Measurements from ENCODE around the gene ARHGAP4.

ARHGAP4 gene

DNA sequence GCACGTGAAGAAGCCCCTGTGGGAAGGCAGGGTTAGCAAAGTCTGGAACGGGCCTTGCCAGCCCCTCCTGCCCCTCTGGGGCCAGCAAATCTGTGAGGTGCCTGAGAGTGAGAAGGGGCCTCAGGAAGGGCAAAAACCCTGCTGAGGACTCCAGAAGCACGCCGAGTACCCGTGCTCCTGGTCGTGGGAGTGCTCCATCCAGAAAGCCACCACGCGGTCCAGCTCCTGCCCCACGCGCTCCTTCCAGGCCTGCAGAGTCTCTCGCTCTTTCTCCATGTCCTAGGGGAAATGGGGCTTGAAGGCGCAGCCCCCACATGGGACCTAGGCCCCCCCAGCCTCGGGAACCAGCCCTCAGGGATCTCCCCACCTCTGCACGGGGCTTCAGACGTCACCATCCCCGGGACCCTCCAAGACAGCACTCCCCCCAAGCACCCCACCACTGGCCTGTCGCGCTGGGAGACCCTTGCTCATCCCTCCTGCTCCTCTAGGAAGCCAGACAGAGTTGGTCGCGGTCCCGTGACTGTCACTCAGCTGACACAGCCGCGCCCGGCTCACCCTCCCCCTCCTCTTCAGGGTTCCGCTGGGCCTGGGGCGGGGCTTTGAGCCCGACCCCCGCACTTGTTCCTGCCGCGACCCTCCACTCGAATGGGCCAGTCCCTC lies 18.2 kb upstream of the ARHGAP4 start, which contains the start of gene RENBP:
RENBP (minus strand) TSS at position 504 of the 660 bp plus-strand sequence; CDS start at position 471, 33 bp downstream.
- DNase-seq: no peak

DNA sequence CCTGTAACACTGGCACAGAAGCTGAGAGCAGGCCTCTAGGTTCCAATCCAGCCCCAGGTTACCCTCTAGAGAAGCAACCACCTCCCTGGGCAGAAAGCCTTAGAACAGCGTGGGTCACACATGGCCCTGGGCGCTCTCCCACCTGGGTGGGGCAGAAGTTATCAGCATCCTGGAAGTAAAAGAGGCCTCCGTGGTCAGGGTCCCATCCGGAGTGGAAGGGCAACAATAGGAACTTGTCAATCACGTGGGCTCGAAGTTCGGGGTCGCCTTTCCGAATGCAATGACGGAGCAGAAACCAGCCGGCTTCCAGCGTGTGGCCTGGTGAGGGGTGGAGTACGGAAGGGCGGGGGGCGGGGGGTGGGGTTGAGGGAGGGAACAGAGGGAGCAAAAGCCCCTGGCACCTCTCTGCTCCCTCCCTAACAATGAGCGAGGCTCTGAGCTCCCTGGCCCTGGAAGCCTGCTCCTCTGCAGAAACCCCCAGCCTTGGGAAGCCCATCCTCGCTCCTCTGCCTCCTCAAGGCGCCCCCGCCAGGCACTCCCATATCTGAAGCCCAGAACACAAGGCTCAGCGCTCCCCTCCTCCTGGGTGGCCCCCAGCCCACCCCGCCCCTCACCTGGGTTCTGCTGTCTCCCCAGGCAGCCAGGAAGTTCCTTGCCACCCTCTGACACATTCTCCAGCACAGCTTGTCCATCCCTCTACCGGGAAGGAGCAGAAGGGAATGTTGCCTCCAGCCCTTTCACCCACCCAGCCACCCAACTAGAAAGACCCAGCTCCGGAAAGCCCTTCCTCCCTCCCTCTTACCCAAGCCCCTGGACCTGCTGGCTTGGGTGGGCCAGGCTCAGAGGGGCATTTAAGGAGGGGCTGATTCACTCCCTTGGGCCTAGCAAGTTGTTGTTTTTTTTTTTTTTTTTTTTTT lies 15.5 kb upstream of the ARHGAP4 start:
- no peak for DNase-seq

- peak; percentile 84 to 90 for DNase-seq
Observed at GRCh38 chrX:153939573-153939972, 13.5 kb upstream of the ARHGAP4 start.

GRCh38 chrX:153938226-153938786 lies 12.2 kb upstream of the ARHGAP4 start:
- DNase-seq: no peak

DNA sequence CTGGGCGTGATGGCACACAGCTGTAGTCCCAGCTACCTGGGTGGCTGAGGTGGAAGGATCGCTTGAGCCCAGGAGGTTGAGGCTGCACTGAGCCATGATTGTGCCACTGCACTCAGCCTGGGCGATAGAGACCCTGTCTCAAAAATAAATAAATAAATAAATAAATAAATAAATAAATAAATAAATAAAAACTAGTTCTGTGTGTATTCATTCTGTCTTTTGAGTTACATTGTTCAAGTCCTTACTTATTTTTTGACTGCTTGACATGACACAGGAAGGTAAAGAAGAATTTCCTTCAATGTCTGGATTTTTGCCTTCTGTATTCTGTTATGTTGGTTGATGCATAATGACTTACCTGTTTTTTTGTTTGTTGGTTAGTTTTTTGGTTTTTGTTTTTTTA lies 11.0 kb upstream of the ARHGAP4 start:
- no peak for DNase-seq

GRCh38 chrX:153935326-153935851 lies 9.3 kb upstream of the ARHGAP4 start:
- DNase-seq: no peak

DNA sequence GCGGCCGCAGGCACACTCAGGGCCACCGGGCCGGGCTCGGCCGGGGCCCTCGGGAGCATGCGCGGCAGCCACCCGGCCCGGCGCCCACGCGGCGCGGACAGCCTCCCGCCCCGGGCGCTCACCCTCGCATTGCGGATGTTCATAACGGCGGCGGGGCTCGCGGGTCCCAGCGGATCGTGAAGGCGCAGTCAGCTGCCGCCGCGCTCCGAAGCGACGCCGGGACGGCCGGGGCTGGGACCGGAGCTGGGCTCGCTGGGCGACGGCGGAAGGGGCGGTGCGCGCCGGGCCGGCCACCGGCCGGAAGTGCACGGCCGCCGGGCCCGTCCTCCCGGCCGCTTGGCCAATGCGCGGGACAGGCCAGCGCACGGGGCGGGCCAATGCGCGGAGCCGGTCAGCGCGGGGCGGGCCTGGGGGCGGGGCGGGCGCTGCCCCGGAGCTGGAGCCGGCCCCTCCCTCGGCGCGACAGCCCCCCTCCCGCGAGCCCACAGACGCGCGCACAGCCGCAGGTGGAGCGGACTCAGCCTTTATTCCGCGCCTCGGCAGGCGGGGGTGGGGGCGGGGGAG lies 8.8 kb upstream of the ARHGAP4 start, which contains the start of gene NAA10:
NAA10 (minus strand) TSS at position 276 of the 564 bp plus-strand sequence; CDS start at position 143, 133 bp downstream.
- peak; percentile 67 to 77 for DNase-seq

DNA sequence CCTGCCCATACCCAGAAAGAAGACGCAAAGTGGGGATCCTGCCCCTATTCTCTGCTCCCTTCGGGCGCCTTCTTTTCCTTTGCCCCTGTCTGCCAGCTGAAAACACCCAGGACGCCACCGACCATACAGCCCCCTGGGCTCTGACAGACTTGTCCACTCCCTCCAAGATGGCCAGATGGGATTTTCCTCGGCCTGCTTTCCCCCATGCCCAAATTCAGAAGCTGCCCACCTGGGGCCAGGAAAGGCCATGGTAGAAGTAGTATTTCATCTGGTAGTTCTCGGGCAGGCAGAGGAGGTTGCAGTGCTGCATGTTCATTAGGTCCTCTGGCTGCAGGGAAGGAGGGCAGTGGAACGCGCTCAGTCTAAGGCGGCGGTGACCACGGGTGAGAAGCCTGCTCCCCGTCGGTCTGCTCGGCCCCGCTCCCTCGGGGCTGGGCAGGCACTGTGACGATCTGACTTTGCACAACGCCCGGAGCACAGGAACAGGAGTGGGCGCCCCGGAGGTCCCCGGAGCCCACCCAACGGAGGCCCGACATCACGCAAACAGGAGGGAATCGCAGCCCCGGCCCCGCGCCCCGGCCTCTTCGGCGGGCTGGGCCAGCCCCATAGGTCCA lies 8.2 kb upstream of the ARHGAP4 start:
- no peak for DNase-seq

DNA sequence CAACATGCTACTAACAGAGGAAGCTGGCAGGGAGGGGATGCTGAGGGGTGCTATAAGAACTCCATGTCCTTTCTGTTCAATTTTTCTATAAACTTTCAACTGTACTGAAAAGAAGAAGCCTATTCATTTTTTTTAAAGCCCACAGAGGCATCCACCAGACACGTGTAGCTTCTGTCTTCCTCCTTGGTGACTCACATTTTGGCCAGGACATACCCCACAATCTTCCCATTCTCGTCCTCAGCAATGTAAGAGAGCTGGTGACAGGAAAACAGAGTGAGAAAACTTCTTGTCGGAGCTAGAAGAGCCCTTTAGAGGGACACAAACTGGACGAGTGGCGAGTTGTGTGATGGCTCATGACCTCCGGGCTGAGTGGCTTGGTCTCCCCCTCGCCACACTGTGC lies 7.7 kb upstream of the ARHGAP4 start:
- no peak for DNase-seq

GRCh38 chrX:153932220-153932915 lies 6.3 kb upstream of the ARHGAP4 start:
- no peak for DNase-seq

DNA sequence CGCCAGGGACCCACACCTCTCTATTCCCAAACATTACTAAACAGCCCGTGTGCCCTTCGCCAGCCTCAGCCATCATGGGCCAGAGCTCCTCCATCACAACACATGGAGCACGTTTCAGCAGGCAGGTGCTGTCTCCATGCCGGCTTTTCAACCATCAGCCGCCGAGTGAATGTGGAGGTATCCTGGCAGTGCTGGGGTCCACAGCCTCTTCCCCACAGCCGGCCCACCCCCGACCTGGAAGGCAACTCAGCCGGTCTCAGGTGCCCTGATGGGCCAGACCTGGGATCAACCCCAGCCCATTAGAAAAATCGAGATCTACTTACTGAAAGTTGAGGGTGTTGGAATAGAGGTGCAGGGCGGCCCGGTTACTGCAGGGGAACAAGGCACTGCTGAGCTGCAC lies 5.7 kb upstream of the ARHGAP4 start:
- no peak for DNase-seq

- no peak for DNase-seq
Observed at GRCh38 chrX:153931151-153931550, 5.1 kb upstream of the ARHGAP4 start.

DNA sequence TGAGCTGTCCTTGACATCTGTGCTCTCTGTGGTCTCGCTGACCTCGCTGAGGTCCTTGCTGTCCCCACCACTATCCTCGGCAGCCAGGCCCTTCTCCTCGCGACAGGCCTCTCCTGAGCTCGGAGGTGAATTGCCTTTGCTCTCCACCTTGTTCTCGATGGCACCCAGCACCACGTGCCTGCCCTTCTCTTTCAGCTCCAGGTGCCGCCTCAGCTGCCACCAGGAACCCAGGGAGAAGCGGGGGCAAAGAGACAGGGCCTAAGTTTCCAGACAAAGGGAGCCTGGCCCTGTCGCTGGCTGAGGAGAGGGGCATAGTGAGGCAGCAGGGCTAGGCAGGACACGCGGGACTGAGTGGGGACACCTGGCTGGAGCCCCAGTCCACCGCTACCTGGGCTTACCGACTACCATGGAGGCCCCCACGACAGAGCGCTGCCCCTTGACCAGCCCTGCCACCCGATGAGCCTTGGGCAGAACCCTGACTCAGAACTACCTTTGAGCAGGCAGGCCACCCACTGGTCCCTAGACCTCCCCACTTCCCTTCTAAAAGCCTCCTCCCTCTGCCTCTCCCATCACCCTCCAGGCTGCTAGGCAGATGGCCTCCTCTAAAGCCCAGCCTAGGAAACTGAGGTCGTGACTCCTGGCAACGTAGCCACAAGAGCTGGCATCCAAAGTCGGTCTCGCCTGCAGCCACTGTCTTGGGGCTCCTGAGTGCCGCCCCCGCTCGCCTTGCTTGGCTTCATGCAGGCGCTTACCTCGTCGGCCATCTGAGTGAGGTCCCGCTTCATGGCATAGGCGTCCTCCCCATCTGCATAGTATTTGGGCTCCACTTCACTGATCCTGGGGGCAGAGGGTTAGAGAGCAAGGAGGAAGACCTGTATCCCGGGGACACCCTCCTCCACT lies 4.2 kb upstream of the ARHGAP4 start:
- DNase-seq: no peak

- no peak for DNase-seq
Observed at GRCh38 chrX:153929576-153929975, 3.5 kb upstream of the ARHGAP4 start.

GRCh38 chrX:153928846-153929245 lies 2.8 kb upstream of the ARHGAP4 start:
- DNase-seq: no peak

DNA sequence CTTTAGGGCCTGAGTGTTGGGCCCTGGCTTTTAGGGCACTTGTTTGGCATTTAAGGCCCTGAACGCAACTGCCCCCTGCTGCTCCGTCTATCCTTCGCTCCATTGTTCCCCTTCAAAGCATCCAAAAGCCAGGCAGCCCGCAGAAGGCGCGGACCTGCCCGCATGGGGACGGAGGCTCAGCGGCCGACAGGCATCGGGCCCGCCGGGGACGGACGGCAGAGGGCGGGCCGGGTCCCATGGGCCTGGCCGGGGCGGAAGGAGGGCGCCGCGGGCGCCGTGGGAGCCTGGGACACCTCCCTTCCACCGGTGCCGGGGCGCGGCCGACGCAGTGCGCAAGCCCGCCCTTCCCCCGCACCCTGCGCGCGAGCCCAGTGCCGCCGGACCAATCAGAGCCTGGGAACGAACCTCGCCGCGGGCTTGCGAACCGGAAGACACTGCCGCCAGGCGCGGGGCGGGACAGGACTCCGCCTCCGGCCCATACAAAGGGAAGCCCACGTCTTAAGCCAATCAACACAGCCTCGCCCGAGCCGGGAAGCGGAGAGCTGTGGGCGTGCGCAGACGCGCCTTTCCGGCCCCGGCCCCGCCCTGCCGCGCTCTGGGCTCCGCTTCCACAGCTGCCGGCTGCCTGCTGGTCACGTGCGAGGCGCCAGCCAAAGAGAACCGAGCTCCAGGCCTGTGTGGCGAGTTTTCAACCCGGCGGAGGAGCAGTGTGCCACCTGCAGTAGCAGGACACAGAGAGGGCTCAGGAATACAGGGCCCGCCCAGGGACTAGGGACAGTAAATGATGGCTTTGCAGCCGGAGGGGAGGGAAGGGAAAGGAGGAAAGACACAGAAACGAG lies 2.1 kb upstream of the ARHGAP4 start:
- peak; percentile 96 to 99 for DNase-seq

DNA sequence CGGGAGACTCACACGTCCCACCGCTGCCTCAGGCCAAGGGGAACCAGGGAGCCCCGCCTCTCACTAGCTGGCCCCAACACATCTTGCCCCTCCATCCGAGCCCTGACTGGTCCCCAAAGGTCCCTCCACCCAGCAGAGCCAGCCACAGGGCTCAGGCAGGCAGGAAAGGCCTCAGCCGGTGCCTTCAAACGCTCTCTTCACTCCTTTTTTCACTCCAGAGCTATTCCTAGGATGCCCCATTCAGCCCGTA lies 1.5 kb upstream of the ARHGAP4 start:
- DNase-seq: no peak

DNA sequence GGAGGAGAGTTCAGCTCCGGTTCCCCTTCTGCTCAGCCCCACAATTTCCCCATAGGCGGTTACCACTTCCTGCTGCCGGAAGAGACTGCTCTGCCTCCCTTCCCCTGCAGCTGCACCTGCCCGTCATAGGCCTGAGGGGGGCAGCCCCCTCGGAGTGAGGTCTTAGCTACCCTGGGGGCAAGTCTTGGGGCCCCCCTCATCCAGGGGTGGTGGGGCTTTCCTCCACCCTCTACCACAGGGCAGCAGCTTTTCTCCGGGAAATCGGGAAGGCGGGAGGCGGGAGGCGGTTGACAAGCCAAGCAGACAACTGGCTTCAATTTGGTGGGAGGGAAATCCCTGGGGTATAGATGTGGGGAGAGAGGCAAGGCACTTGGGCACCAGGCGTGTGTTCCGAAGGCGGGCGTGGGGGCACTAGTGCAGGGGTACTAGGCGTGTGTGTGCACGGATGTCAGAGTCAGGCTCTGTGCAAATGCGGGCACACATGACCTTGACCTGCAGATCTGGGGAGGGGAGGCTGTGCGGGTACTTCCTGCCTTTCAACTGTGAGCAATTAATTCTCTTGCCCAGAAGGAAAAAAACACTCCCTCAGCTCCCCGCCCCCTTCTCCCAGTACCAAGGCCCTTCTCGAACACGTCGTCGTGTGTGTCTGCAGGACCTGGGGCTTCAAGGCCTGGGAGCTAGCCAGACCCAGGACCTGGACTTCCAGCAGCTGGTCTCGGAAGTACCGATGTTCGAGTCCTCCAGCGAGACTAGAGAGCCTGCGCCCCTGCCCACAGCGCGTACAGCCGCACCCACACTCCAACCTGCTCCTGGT lies 1.0 kb upstream of the ARHGAP4 start:
- DNase-seq: peak in 1 of 2 experiments; percentile 59

DNA sequence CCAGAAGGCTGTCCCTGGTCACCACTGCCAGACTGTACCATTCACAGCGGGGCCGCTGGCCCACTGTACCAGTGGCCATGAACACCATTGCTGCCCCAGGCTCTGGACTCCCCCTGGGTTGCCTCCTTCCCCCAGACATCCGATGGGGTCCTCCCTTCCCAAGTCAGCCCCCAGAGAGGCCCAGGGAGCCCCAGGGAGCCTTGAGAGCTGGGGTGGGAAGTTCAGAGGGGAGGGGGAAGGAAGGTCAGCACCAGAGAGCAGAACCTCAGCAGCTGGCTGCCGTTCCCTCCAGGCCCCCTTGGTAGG lies 441 bp upstream of the ARHGAP4 start:
- DNase-seq: no peak

- no peak for DNase-seq
Observed at GRCh38 chrX:153925387-153925738, 701 bp downstream of the ARHGAP4 start.
